RWPE2 (cell line): ENCODE measurements around the gene ZNF621.
A peak's percentile ranks its signal among the peaks of the same experiment; 100 is the strongest.

Experiments used
- ATAC-seq: fragments of 200-7000 bp; cut with Tn5 transposase; 3 replicates; pipeline ENCODE4 v1.9.1; 2021; ENCODE audit warnings: low read depth
- DNase-seq: peaks from one replicate; pipeline ENCODE4 v3.0.0-alpha.2; 2020; ENCODE audit warnings: low spot score
- H3K27ac ChIP-seq: fragments of 450-650 bp; 2 replicates; pipeline ENCODE4 v1.5.1; 2017; ENCODE audit warnings: mild to moderate bottlenecking; ENCODE audit not compliant: poor library complexity, severe bottlenecking
- H3K27me3 ChIP-seq: fragments of 250-450 bp; sonication (Bioruptor Pico); 2 replicates; pipeline ENCODE4 v1.5.1; 2021; ENCODE audit warnings: mild to moderate bottlenecking, moderate library complexity; ENCODE audit not compliant: insufficient read depth, poor library complexity, severe bottlenecking
- H3K36me3 ChIP-seq: fragments of 250-450 bp; sonication (Bioruptor Pico); 2 replicates; pipeline ENCODE4 v1.5.1; 2020; ENCODE audit warnings: low read depth, mild to moderate bottlenecking, moderate library complexity
- H3K4me1 ChIP-seq: fragments of 250-450 bp; sonication (Bioruptor Pico); 2 replicates; pipeline ENCODE4 v1.5.1; 2021; ENCODE audit warnings: mild to moderate bottlenecking, moderate library complexity; ENCODE audit not compliant: insufficient read depth, poor library complexity, severe bottlenecking
- H3K4me3 ChIP-seq: fragments of 250-450 bp; sonication (Bioruptor Pico); 2 replicates; pipeline ENCODE4 v1.5.1; 2021; ENCODE audit warnings: mild to moderate bottlenecking, moderate library complexity; ENCODE audit not compliant: severe bottlenecking
- H3K9me3 ChIP-seq: fragments of 250-450 bp; sonication (Bioruptor Pico); 2 replicates; pipeline ENCODE4 v1.5.1; 2021; ENCODE audit warnings: mild to moderate bottlenecking, moderate library complexity; ENCODE audit not compliant: severe bottlenecking
- TF ChIP-seq, protein P1 (sequence below): fragments of 450-650 bp; IDR thresholded peaks from one replicate; pipeline ENCODE4 v1.5.1; 2017; ENCODE audit warnings: mild to moderate bottlenecking, moderate library complexity; ENCODE audit not compliant: poor library complexity, severe bottlenecking

The ZNF621 gene

DNA sequence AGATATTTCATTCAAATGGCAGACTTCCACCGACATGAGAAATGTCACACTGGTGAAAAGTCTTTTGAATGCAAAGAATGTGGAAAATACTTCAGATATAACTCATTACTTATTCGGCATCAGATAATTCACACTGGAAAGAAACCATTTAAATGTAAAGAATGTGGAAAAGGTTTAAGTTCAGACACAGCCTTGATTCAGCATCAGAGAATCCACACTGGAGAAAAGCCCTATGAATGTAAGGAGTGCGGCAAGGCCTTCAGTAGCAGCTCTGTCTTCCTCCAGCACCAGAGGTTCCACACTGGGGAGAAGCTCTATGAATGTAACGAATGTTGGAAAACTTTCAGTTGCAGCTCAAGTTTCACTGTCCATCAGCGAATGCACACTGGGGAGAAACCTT is 8.6 kb upstream of the ZNF621 start:
- H3K27me3 ChIP-seq: no peaks in the 10 kb centered on the region
- no peaks in the 10 kb centered on the region for H3K4me1 ChIP-seq
- H3K9me3 ChIP-seq: no peaks in the 10 kb centered on the region
- H3K36me3 ChIP-seq: 0 out of 2 replicates have a peak, but pooled peaks cover 3% of the 10 kb centered on the region
- no peak overlapping the region for H3K27ac ChIP-seq
- DNase-seq: no peak
- TF ChIP-seq, protein P1, sequence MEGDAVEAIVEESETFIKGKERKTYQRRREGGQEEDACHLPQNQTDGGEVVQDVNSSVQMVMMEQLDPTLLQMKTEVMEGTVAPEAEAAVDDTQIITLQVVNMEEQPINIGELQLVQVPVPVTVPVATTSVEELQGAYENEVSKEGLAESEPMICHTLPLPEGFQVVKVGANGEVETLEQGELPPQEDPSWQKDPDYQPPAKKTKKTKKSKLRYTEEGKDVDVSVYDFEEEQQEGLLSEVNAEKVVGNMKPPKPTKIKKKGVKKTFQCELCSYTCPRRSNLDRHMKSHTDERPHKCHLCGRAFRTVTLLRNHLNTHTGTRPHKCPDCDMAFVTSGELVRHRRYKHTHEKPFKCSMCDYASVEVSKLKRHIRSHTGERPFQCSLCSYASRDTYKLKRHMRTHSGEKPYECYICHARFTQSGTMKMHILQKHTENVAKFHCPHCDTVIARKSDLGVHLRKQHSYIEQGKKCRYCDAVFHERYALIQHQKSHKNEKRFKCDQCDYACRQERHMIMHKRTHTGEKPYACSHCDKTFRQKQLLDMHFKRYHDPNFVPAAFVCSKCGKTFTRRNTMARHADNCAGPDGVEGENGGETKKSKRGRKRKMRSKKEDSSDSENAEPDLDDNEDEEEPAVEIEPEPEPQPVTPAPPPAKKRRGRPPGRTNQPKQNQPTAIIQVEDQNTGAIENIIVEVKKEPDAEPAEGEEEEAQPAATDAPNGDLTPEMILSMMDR: no peak
- no peak overlapping the region for H3K4me3 ChIP-seq
- no peak for ATAC-seq

DNA sequence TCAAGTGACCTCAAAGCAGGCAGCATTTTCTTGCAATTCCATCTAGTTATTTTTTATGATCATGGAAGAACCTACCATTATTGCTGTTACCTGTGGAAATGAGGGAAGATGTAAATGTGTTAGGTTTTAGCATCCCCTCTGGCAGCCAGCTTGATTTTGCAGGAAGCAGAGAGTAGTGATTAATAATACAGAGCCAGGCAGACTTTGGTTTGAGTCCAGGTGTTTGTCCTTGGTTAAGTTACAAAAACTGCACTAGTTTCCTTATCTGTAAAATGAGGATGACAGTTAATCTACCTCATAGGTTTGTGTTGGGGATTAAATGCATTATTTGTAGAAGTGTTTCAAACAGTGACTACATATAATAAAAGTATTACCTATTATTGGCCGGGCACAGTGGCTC is 6.7 kb upstream of the ZNF621 start:
- no peaks in the 10 kb centered on the region for H3K36me3 ChIP-seq
- H3K4me3 ChIP-seq: no peak overlapping the region
- H3K27ac ChIP-seq: no peak overlapping the region
- H3K4me1 ChIP-seq: no peaks in the 10 kb centered on the region
- no peak for DNase-seq
- H3K27me3 ChIP-seq: no peaks in the 10 kb centered on the region
- TF ChIP-seq, protein P1: no peak
- no peaks in the 10 kb centered on the region for H3K9me3 ChIP-seq
- ATAC-seq: no peak

DNA sequence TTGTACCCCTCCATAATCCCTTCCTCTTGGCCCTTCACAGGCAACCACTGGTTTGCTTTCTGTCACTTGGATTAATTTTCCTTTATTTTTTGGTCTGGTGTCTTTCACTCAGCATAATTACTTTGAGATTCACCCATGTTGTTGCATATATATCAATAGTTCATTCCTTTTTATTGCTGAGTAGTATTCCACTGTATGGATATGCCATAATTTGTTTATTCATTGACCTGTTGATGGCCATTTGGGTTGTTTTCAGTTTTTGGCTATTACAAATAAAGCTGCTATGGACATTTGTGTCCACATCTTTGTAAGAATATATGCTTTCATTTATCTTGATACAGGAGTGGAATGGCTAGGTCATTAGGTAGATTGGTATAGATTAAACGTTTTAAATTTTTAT is 5.9 kb upstream of the ZNF621 start:
- Histone ChIP-seq H3K36me3 (no peaks in the 10 kb centered on the region), H3K27ac (no peak overlapping the region), H3K4me3 (no peak overlapping the region), H3K27me3 (no peaks in the 10 kb centered on the region), H3K9me3 (no peaks in the 10 kb centered on the region), H3K4me1 (no peaks in the 10 kb centered on the region)
- DNase-seq: no peak
- TF ChIP-seq, protein P1: no peak
- ATAC-seq: no peak

DNA sequence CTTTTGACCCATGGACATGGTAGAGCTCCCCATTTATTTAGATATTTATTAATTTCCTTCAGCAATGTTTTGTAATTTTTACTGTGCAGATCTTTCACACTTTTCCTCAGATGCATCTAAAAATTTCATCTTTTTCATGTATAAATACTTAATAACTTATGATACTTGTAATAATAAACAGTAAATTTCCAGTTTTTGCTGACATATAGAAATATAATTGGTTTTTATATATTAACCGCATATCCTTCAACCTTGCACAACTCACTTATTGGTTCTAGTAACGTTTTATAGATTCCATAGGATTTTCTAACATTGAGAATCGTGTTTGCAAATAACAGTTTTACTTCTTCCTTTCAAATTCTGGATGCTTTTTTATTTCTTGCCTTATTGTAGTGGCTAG is 3.5 kb upstream of the ZNF621 start:
- no peaks in the 10 kb centered on the region for H3K4me1 ChIP-seq
- H3K4me3 ChIP-seq: no peak overlapping the region
- H3K27me3 ChIP-seq: no peaks in the 10 kb centered on the region
- no peak overlapping the region for H3K27ac ChIP-seq
- no peaks in the 10 kb centered on the region for H3K9me3 ChIP-seq
- TF ChIP-seq, protein P1: no peak
- no peaks in the 10 kb centered on the region; the same call in 1 of the 2 replicates for H3K36me3 ChIP-seq
- DNase-seq (no peak), ATAC-seq (no peak)

DNA sequence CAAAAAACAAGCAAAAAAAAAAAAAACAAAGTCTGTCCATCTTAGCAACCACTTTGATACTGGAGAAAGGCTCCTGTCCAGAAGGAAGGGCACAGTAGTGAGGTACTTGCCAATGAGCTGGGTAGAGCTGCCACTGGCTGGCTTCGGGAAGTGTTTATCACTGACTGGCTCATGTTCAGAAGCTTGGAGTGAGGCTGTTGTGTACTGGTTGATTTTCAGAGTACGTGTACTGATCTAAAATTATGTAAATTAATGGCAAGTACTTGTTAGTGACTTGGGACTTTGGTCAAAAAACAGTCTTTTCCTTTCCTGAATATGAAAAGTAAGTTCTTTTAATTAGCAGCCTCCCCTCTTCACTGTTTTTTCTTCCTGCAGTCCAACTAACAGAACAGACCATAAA is 979 bp upstream of the ZNF621 start:
- Histone ChIP-seq H3K9me3 (no peaks in the 10 kb centered on the region), H3K27ac (peak overlapping the region; percentile 46), H3K27me3 (no peaks in the 10 kb centered on the region), H3K4me3 (no peak overlapping the region), H3K36me3 (peaks cover 25% of the 10 kb centered on the region), H3K4me1 (no peaks in the 10 kb centered on the region)
- TF ChIP-seq, protein P1: no peak
- DNase-seq (no peak), ATAC-seq (no peak)
